ENCODE results near the gene PARVB. TPM values are rescaled to one million over a fixed set of nuclear protein-coding genes. Genes with fewer than 3 reads are reported as not detected.

Gene PARVB
- total and polyA plus RNA-seq, 2 donors (not counting 3 experiments of a cell fraction or from before 2014, with no cell fraction given): 155 to 162 TPM

DNA sequence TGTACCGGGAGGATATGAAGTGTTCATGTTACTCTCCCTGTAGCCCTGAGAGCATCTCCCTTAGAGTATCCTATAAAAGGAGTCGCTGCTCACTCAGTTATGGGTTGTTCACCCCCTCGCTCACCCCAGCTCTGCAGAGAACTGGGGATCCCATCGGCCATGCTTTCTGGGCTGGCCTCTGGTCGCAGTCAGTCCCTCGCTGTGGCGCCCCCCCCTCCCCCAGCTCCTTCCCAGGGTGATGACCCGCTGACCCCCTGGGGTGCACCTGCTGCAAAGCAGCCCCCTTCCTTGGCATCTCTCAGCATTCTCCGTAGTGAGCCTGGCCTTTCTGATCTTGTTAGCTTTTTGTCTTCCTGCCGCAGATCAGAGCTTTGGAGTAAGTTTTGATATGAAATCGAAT is 146.4 kb downstream of the PARVB start:
- Histone ChIP-seq H3K4me2 (ENCODE audit: insufficient read depth, low read length) (no peak overlapping the region), H3K79me2 (ENCODE audit: control insufficient read depth, insufficient read depth, low read length) (no peaks in the 10 kb centered on the region), H3K9me3 (replicated peaks; ENCODE audit: control insufficient read depth, insufficient read depth, low read length) (no peaks in the 10 kb centered on the region), H3K4me1 (ENCODE audit: control insufficient read depth, extremely low read depth, insufficient read depth, low read length) (no peaks in the 10 kb centered on the region), H3K4me3 (replicated peaks in 1 of 3; ENCODE audit: insufficient read depth in 1 of 3, low read depth in 1 of 3, low read length in 3 of 3) (no peak overlapping the region), H3K27me3 (ENCODE audit: control insufficient read depth in 2 of 2, insufficient read depth in 2 of 2, low read length in 2 of 2) (no peaks in the 10 kb centered on the region), H3K36me3 (ENCODE audit: control insufficient read depth in 2 of 2, extremely low read depth in 1 of 2, insufficient read depth in 2 of 2, low read length in 2 of 2) (peaks cover 2 to 13% of the 10 kb centered on the region in 2 experiments), H3K27ac (ENCODE audit: insufficient read depth, low read depth, low read length) (no peak overlapping the region), H3K9me1 (replicated peaks; ENCODE audit: control insufficient read depth, extremely low read depth, insufficient read depth, low read length) (no peaks in the 10 kb centered on the region), H3K9ac (replicated peaks; ENCODE audit: extremely low read depth, insufficient read depth, low read length) (no peak overlapping the region), H4K20me1 (replicated peaks; ENCODE audit: control insufficient read depth, extremely low read depth, insufficient read depth, low read length) (no peaks in the 10 kb centered on the region), H2AFZ (ENCODE audit: low read depth, low read length) (no peak overlapping the region)
- ChIA-PET POLR2A (no interaction called here), CTCF (interaction anchor here (1.5 kb wide), 1 partner anchor 457 kb away, joined by 3 read pairs; no protein-coding TSS in a partner anchor)
- no peak for TF ChIP-seq MYC (IDR thresholded peaks at IDR 0.05; ENCODE audit: low read depth, low read length)
- TF ChIP-seq, protein P1, sequence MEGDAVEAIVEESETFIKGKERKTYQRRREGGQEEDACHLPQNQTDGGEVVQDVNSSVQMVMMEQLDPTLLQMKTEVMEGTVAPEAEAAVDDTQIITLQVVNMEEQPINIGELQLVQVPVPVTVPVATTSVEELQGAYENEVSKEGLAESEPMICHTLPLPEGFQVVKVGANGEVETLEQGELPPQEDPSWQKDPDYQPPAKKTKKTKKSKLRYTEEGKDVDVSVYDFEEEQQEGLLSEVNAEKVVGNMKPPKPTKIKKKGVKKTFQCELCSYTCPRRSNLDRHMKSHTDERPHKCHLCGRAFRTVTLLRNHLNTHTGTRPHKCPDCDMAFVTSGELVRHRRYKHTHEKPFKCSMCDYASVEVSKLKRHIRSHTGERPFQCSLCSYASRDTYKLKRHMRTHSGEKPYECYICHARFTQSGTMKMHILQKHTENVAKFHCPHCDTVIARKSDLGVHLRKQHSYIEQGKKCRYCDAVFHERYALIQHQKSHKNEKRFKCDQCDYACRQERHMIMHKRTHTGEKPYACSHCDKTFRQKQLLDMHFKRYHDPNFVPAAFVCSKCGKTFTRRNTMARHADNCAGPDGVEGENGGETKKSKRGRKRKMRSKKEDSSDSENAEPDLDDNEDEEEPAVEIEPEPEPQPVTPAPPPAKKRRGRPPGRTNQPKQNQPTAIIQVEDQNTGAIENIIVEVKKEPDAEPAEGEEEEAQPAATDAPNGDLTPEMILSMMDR (IDR thresholded peaks at IDR 0.05; ENCODE audit: extremely low read depth in 1 of 2, insufficient read depth in 1 of 2, low read depth in 1 of 2, low read length in 2 of 2): no peak
- TF ChIP-seq POLR2AphosphoS5 (IDR thresholded peaks at IDR 0.05; ENCODE audit: insufficient read depth, low read depth, low read length): no peak
- intact Hi-C loops (cut with micrococcal nuclease): no loop called here
- dilution Hi-C loops (cut with MboI; ENCODE audit: extremely low pct_ligation_motif_present, low sequenced_read_pairs): no loop called here
- FAIRE-seq (no peak), DNase-seq (ENCODE audit: low read depth, low spot score) (no peak)
- no TSS peak for BruUV-seq (replicated peaks)

DNA sequence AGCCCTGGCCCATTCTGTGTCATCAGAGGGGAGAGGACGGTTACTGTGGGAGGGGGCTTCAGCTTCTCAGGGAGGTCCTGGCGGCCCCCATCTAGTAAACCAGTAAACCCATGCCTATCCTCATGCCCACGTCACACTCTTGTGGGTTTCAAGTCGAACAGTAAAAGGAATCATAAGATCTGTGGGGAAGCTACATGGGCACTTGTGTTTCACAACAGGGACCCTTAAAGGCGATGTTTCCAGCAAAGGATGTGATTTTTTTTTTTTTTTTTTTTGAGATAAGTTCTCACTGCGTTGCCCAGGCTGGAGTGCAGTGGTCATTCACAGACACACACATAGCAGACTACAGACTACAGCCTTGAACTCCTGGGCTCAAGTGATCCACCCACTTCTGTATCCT is 147.5 kb downstream of the PARVB start:
- dilution Hi-C loops (cut with MboI; ENCODE audit: extremely low pct_ligation_motif_present, low sequenced_read_pairs): no loop called here

More for the DNA sequence above, 147.5 kb downstream of the PARVB start:
- intact Hi-C loops (cut with micrococcal nuclease): no loop called here
- Histone ChIP-seq H3K4me3 (replicated peaks in 1 of 3; ENCODE audit: insufficient read depth in 1 of 3, low read depth in 1 of 3, low read length in 3 of 3) (no peak overlapping the region), H4K20me1 (replicated peaks; ENCODE audit: control insufficient read depth, extremely low read depth, insufficient read depth, low read length) (no peaks in the 10 kb centered on the region), H3K9me3 (replicated peaks; ENCODE audit: control insufficient read depth, insufficient read depth, low read length) (no peaks in the 10 kb centered on the region), H3K27me3 (ENCODE audit: control insufficient read depth in 2 of 2, insufficient read depth in 2 of 2, low read length in 2 of 2) (no peaks in the 10 kb centered on the region), H3K9ac (replicated peaks; ENCODE audit: extremely low read depth, insufficient read depth, low read length) (no peak overlapping the region), H3K79me2 (ENCODE audit: control insufficient read depth, insufficient read depth, low read length) (no peaks in the 10 kb centered on the region), H3K4me1 (ENCODE audit: control insufficient read depth, extremely low read depth, insufficient read depth, low read length) (no peaks in the 10 kb centered on the region), H3K4me2 (ENCODE audit: insufficient read depth, low read length) (no peak overlapping the region), H3K27ac (ENCODE audit: insufficient read depth, low read depth, low read length) (no peak overlapping the region), H3K36me3 (ENCODE audit: control insufficient read depth in 2 of 2, extremely low read depth in 1 of 2, insufficient read depth in 2 of 2, low read length in 2 of 2) (peaks cover 2 to 10% of the 10 kb centered on the region in 2 experiments), H3K9me1 (replicated peaks; ENCODE audit: control insufficient read depth, extremely low read depth, insufficient read depth, low read length) (no peaks in the 10 kb centered on the region), H2AFZ (ENCODE audit: low read depth, low read length) (no peak overlapping the region)
- POLR2A ChIA-PET: no interaction called here
- no peak for TF ChIP-seq FOS (IDR thresholded peaks at IDR 0.05; ENCODE audit: borderline replicate concordance, insufficient read depth, low read length)
- no peak for TF ChIP-seq EZH2 (IDR thresholded peaks at IDR 0.05; ENCODE audit: borderline replicate concordance, low read depth, low read length, severe bottlenecking)
- TF ChIP-seq JUN (IDR thresholded peaks at IDR 0.05; ENCODE audit: borderline replicate concordance, insufficient read depth, insufficient read length, low read depth): no peak
- TF ChIP-seq POLR2A (IDR thresholded peaks at IDR 0.05; ENCODE audit: low read depth, low read length): no peak
- TF ChIP-seq, protein P1 (IDR thresholded peaks at IDR 0.05; ENCODE audit: extremely low read depth in 1 of 2, insufficient read depth in 1 of 2, low read depth in 1 of 2, low read length in 2 of 2): no peak
- TF ChIP-seq MYC (IDR thresholded peaks at IDR 0.05; ENCODE audit: low read depth, low read length): no peak
- TF ChIP-seq GATA2 (IDR thresholded peaks at IDR 0.05; ENCODE audit: insufficient read depth, insufficient read length, low read depth, low read length): no peak
- no peak for TF ChIP-seq POLR2AphosphoS5 (IDR thresholded peaks at IDR 0.05; ENCODE audit: insufficient read depth, low read depth, low read length)
- TF ChIP-seq, protein P2, sequence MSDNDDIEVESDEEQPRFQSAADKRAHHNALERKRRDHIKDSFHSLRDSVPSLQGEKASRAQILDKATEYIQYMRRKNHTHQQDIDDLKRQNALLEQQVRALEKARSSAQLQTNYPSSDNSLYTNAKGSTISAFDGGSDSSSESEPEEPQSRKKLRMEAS (IDR thresholded peaks at IDR 0.05; ENCODE audit: insufficient read depth, insufficient read length): no peak
- BruUV-seq (replicated peaks): no TSS peak
- DNase-seq (ENCODE audit: low read depth, low spot score): no peak
- no peak for FAIRE-seq
- CTCF ChIA-PET: interaction anchor here (1.5 kb wide), 1 partner anchor 456 kb away, joined by 3 read pairs; no protein-coding TSS in a partner anchor

Measured in endothelial cell of umbilical vein (primary cell).